PFSK-1 (cell line): ENCODE results near the gene TMTC4.

Experiments used
- FOXP2 ChIP-seq: optimal IDR thresholded peaks from 2 replicates; pipeline ENCODE3; 2011; ENCODE audit warnings: borderline replicate concordance, control low read depth, inconsistent platforms; ENCODE audit not compliant: insufficient read depth; ENCODE audit errors: extremely low read length, extremely low read depth
- POLR2AphosphoS5 ChIP-seq: IDR thresholded peaks from 2 replicates; pipeline ENCODE4 v1.6.1; 2012; ENCODE audit warnings: low read depth, mild to moderate bottlenecking, control low read depth, low read length, moderate library complexity
- REST ChIP-seq, 2 experiments: IDR thresholded peaks; 2 replicates each; pipeline versions ENCODE4 v1.6.1 to v1.8.0; 2011 to 2012; ENCODE audit warnings: low read depth in 2 of 2, low read length in 2 of 2, control low read depth in 1 of 2, inconsistent platforms in 1 of 2, mild to moderate bottlenecking in 1 of 2, moderate library complexity in 1 of 2; ENCODE audit not compliant: insufficient read depth in 1 of 2
- SIN3A ChIP-seq: IDR thresholded peaks from 2 replicates; pipeline ENCODE4 v1.6.1; 2012; ENCODE audit warnings: mild to moderate bottlenecking, low read length, moderate library complexity, borderline replicate concordance; ENCODE audit not compliant: insufficient read depth
- TAF1 ChIP-seq: IDR thresholded peaks from 2 replicates; pipeline ENCODE4 v1.6.1; 2012; ENCODE audit warnings: low read length, control low read depth, borderline replicate concordance; ENCODE audit not compliant: insufficient read depth

Gene TMTC4

GRCh38 chr13:100634696-100635095 is 39.9 kb downstream of the TMTC4 start:
- no peak for TF ChIP-seq SIN3A

GRCh38 chr13:100633461-100633860 is 41.1 kb downstream of the TMTC4 start:
- TF ChIP-seq FOXP2 (no peak), TAF1 (no peak), REST (IDR thresholded peaks at IDR 0.05; ENCODE audit: insufficient read depth in 1 of 2, low read depth in 2 of 2, low read length in 2 of 2) (no peak)

- TF ChIP-seq FOXP2: no peak
These were observed 44.0 kb downstream of the TMTC4 start for GRCh38 chr13:100630555-100630954.

- TF ChIP-seq TAF1 (no peak), FOXP2 (no peak)
These were observed 47.5 kb downstream of the TMTC4 start for GRCh38 chr13:100627120-100627519.

- TF ChIP-seq REST (IDR thresholded peaks at IDR 0.05; ENCODE audit: insufficient read depth in 1 of 2, low read depth in 2 of 2, low read length in 2 of 2) (no peak), POLR2AphosphoS5 (no peak), SIN3A (no peak), TAF1 (no peak), FOXP2 (no peak)
These were observed 49.1 kb downstream of the TMTC4 start for GRCh38 chr13:100625447-100625846.

- TF ChIP-seq SIN3A (no peak), REST (IDR thresholded peaks at IDR 0.05; ENCODE audit: insufficient read depth in 1 of 2, low read depth in 2 of 2, low read length in 2 of 2) (no peak), TAF1 (no peak), FOXP2 (no peak), POLR2AphosphoS5 (no peak)
These were observed 53.8 kb downstream of the TMTC4 start for GRCh38 chr13:100620792-100621191.

GRCh38 chr13:100619940-100620339 is 54.7 kb downstream of the TMTC4 start:
- no peak for TF ChIP-seq POLR2AphosphoS5
- no peak for TF ChIP-seq REST (IDR thresholded peaks at IDR 0.05; ENCODE audit: insufficient read depth in 1 of 2, low read depth in 2 of 2, low read length in 2 of 2)
- TF ChIP-seq FOXP2: no peak
- no peak for TF ChIP-seq SIN3A
- no peak for TF ChIP-seq TAF1
